Measurements from ENCODE around the gene COL5A1. TPM values are rescaled to one million over a fixed set of nuclear protein-coding genes. Genes with fewer than 3 reads are reported as not detected.
A peak's percentile ranks its signal among the peaks of the same experiment; 100 is the strongest.
"Not testable (repeated sequence)": the region's sequence is repeated elsewhere in the genome, so short reads cannot be mapped to it uniquely, and the experiment has no call there.

COL5A1 gene
- total RNA-seq, 1 experiment from 2014 or later = not detected

DNA sequence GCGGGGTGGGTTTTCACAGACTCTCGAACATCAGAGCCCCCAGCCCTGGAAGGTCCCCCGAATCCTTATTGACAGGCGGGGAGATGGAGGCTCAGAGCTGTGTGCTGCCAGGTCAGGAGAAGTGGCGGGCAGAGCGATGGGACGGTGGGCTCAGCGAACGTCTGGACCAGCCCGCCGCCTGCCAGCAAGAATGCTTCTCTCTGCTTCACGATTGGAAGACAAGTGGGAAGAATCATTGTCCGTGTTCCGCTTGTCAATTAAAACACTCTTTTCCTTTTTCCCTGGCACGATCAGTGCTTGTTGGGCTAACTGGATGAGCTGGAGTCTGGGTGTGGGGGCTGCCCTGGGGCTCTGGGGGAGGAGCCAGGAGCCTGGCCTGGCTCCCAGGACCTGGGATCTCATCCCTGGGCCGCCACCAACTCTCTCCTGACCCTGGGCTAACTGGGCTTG lies 1.6 kb downstream of the COL5A1 start:
- TF ChIP-seq, protein P1, sequence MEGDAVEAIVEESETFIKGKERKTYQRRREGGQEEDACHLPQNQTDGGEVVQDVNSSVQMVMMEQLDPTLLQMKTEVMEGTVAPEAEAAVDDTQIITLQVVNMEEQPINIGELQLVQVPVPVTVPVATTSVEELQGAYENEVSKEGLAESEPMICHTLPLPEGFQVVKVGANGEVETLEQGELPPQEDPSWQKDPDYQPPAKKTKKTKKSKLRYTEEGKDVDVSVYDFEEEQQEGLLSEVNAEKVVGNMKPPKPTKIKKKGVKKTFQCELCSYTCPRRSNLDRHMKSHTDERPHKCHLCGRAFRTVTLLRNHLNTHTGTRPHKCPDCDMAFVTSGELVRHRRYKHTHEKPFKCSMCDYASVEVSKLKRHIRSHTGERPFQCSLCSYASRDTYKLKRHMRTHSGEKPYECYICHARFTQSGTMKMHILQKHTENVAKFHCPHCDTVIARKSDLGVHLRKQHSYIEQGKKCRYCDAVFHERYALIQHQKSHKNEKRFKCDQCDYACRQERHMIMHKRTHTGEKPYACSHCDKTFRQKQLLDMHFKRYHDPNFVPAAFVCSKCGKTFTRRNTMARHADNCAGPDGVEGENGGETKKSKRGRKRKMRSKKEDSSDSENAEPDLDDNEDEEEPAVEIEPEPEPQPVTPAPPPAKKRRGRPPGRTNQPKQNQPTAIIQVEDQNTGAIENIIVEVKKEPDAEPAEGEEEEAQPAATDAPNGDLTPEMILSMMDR (IDR thresholded peaks at IDR 0.05; ENCODE audit: unreplicated experiment) = no peak
- Mint-ChIP-seq H3K9me3 (ENCODE audit: unreplicated experiment) (no peaks in the 10 kb centered on the region), H3K4me3 (ENCODE audit: unreplicated experiment) (no peak overlapping the region), H3K27ac (ENCODE audit: low read depth, unreplicated experiment) (no peak overlapping the region), H3K36me3 (ENCODE audit: insufficient read depth, unreplicated experiment) (no peaks in the 10 kb centered on the region), H3K27me3 (ENCODE audit: insufficient read depth, unreplicated experiment) (no peaks in the 10 kb centered on the region), H3K4me1 (ENCODE audit: insufficient read depth, unreplicated experiment) (peaks cover 24% of the 10 kb centered on the region)
- BruUV-seq (replicated peaks) = no TSS peak
- peak; percentile 32 for DNase-seq (ENCODE audit: unreplicated experiment)
- POLR2A ChIA-PET = no interaction called here
- CTCF ChIA-PET = no interaction called here
- intact Hi-C loops (cut with micrococcal nuclease) = loop anchor here (10.0 kb wide), 1 partner anchor 468 kb away; no protein-coding TSS in a partner anchor

DNA sequence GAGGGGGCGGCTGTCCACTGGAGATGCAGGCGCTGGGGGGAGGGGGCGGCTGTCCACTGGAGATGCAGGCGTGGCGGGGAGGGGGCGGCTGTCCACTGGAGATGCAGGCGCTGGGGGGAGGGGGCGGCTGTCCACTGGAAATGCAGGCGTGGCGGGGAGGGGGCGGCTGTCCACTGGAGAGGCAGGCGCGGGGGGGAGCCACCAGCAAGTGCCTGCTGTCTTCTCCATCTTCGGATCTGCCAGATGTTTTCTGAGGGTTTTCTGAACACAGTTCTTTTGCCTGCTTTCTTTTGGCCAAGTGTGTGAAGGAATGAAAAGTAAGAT lies 2.8 kb downstream of the COL5A1 start:
- H3K4me3 Mint-ChIP-seq (ENCODE audit: unreplicated experiment) = peak overlapping the region; percentile 67
- H3K9me3 Mint-ChIP-seq (ENCODE audit: unreplicated experiment); H3K27me3 Mint-ChIP-seq (ENCODE audit: insufficient read depth, unreplicated experiment); BruUV-seq (replicated peaks); POLR2A ChIA-PET; H3K27ac Mint-ChIP-seq (ENCODE audit: low read depth, unreplicated experiment); DNase-seq (ENCODE audit: unreplicated experiment); H3K36me3 Mint-ChIP-seq (ENCODE audit: insufficient read depth, unreplicated experiment); CTCF ChIA-PET: not testable (repeated sequence)
- intact Hi-C loops (cut with micrococcal nuclease) = loop anchor here (10.0 kb wide), 1 partner anchor 470 kb away; no protein-coding TSS in a partner anchor
- H3K4me1 Mint-ChIP-seq (ENCODE audit: insufficient read depth, unreplicated experiment) = peaks cover 26% of the 10 kb centered on the region

DNA sequence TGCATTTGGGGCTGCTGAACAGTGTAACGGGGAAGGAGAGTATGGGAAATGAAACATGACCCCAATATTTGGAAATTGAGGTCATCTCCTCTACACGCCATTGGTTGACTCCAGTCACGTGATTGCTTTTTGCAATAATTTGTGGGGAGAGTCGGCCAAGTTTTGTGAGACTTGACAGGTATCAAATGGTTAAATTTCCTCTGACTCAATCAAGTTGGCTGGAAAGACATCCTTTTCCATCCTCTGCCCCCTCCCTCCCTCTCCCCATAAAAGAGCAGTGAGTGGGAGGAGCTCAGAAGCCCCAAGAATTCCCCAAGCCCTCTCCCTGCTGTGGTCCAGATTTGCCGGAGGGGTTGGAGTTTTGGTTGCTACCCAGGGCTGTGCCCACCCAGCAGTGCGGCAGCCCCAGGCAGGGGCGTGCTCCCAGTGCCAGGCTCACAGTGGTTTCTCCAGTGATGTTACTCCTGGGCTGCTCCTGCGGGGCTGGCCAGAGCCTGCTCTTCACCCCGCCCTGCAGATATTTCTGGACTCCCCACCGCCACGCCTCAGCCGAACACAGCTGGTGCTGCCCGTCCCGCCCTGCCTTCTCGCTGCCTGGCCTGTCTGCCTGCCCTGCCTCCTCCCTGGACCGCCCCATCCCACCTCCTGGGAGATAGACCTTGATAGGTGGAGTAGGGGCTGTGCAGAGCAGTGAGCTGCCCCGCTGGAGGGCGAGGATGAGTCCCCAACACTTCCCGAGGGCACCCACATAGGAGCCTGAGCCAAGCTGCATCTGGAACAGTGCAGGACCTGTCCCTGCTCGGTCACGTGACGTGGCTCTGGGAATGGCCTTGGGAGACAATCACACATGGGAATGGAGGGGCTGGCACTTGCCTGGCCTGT lies 3.4 kb downstream of the COL5A1 start:
- CTCF ChIA-PET = interaction anchor here (0.5 kb wide), 2 partner anchors 199 to 1728 kb away, joined by 3 to 4 read pairs; no protein-coding TSS in a partner anchor
- intact Hi-C loops (cut with micrococcal nuclease) = loop anchor here (5.0 to 10.0 kb wide), 2 partner anchors 188 to 470 kb away; no protein-coding TSS in a partner anchor
- TF ChIP-seq, protein P1 (IDR thresholded peaks at IDR 0.05; ENCODE audit: unreplicated experiment) = no peak
- no peak overlapping the region for H3K27ac Mint-ChIP-seq (ENCODE audit: low read depth, unreplicated experiment)
- no peaks in the 10 kb centered on the region for H3K36me3 Mint-ChIP-seq (ENCODE audit: insufficient read depth, unreplicated experiment)
- peak; percentile 97 for DNase-seq (ENCODE audit: unreplicated experiment)
- peaks cover 30% of the 10 kb centered on the region for H3K4me1 Mint-ChIP-seq (ENCODE audit: insufficient read depth, unreplicated experiment)
- no peaks in the 10 kb centered on the region for H3K9me3 Mint-ChIP-seq (ENCODE audit: unreplicated experiment)
- H3K4me3 Mint-ChIP-seq (ENCODE audit: unreplicated experiment) = peak overlapping the region; percentile 67
- no peaks in the 10 kb centered on the region for H3K27me3 Mint-ChIP-seq (ENCODE audit: insufficient read depth, unreplicated experiment)
- no TSS peak for BruUV-seq (replicated peaks)
- POLR2A ChIA-PET = interaction anchor here (0.7 kb wide), 1 partner anchor 188 kb away, joined by 4 read pairs; no protein-coding TSS in a partner anchor

DNA sequence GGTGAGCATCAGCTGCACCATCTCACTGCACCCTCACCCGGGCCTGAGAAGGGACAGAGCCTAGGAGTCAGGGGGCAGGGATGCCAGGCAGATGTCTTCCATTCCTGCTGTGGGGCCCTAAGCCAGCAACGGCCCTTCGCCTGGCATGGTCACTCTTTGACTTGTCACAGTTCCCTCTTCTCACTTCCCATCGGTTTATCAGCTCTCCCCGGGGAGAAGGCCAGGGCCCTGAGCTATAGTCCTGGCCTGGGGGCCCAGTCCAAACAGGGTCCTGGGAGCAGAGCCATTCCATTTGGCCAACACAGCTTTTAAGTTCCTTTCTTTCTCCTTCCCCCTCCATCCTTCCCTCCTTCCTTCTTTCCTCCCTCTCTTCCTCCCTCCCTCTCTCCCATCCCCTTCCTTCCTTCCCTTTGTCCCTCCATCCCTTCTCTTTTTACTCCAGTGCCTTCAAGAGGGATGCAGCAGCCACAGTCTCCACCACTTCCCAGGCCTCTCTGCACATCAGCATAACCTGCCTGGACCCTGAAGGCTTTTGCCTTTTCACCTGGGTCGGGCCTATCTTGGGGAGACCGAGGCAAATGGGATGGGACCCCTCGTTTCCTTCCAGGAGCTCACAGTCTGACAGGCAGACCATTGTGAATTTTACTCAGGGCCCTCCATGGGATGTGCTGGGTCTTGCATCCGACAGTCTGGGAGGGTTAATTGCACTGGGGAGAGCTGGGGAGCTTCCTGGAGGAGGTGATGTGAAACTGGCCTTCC lies 4.2 kb downstream of the COL5A1 start:
- Mint-ChIP-seq H3K36me3 (ENCODE audit: insufficient read depth, unreplicated experiment) (no peaks in the 10 kb centered on the region), H3K27ac (ENCODE audit: low read depth, unreplicated experiment) (no peak overlapping the region), H3K4me3 (ENCODE audit: unreplicated experiment) (peak overlapping the region; percentile 67), H3K9me3 (ENCODE audit: unreplicated experiment) (no peaks in the 10 kb centered on the region), H3K4me1 (ENCODE audit: insufficient read depth, unreplicated experiment) (peaks cover 30% of the 10 kb centered on the region), H3K27me3 (ENCODE audit: insufficient read depth, unreplicated experiment) (no peaks in the 10 kb centered on the region)
- intact Hi-C loops (cut with micrococcal nuclease) = loop anchor here (5.0 to 10.0 kb wide), 2 partner anchors 188 to 471 kb away; no protein-coding TSS in a partner anchor
- TF ChIP-seq, protein P1 (IDR thresholded peaks at IDR 0.05; ENCODE audit: unreplicated experiment) = no peak
- ChIA-PET POLR2A (interaction anchor here (0.7 to 1.1 kb wide), 2 partner anchors 16 to 189 kb away, joined by 3 to 4 read pairs; no protein-coding TSS in a partner anchor), CTCF (interaction anchor here (0.5 kb wide), 1 partner anchor 1729 kb away, joined by 4 read pairs; no protein-coding TSS in a partner anchor)
- BruUV-seq (replicated peaks) = no TSS peak
- DNase-seq (ENCODE audit: unreplicated experiment) = no peak

Measured in MCF 10A (cell line).